Tibial nerve (tissue), 4 donors: ENCODE data around the gene SLC6A16. TPM values are rescaled to one million over a fixed set of nuclear protein-coding genes. Genes with fewer than 3 reads are reported as not detected.
"Not testable (repeated sequence)": the region's sequence is repeated elsewhere in the genome, so short reads cannot be mapped to it uniquely, and the experiment has no call there.

Experiments used
- DNase-seq, 2 donors: peaks; one replicate each; pipeline ENCODE4 v3.0.0-alpha.2; 2019; ENCODE audit warnings: low spot score in 2 of 2
- H3K27ac ChIP-seq, 4 donors: fragments of 200-600 bp; sonication (generic) in 3 of 4; one replicate each; pipeline ENCODE4 v1.5.1; 2017 to 2019; ENCODE audit warnings: mild to moderate bottlenecking in 1 of 4
- H3K27me3 ChIP-seq, 2 donors: fragments of 200-600 bp; sonication (generic) in 1 of 2; one replicate each; pipeline versions ENCODE4 v1.5.1 to v1.6.0; 2017 to 2019
- H3K36me3 ChIP-seq, 3 donors: fragments of 200-600 bp; sonication (generic); one replicate each; pipeline ENCODE4 v1.5.1; 2018 to 2019
- H3K4me1 ChIP-seq, 4 donors: fragments of 200-600 bp; sonication (generic) in 3 of 4; one replicate each; pipeline ENCODE4 v1.5.1; 2017 to 2019
- H3K4me3 ChIP-seq, 4 donors: fragments of 200-600 bp; sonication (generic) in 3 of 4; one replicate each; pipeline ENCODE4 v1.5.1; 2017 to 2019; ENCODE audit warnings: mild to moderate bottlenecking in 1 of 4, moderate library complexity in 1 of 4
- H3K9me3 ChIP-seq, 4 donors: fragments of 200-600 bp; sonication (generic) in 3 of 4; one replicate each; pipeline ENCODE4 v1.5.1; 2017 to 2019
- CTCF ChIP-seq, 5 experiments: fragments of 200-600 bp in 3 of 5; fragments of 450-650 bp in 2 of 5; sonication (generic) in 3 of 5; IDR thresholded peaks; one replicate each; pipeline ENCODE4 v1.5.1; 2016 to 2019; ENCODE audit warnings: antibody characterized with exemption in 5 of 5, mild to moderate bottlenecking in 3 of 5, moderate library complexity in 2 of 5
- EP300 ChIP-seq, 2 donors: sonication (generic); formaldehyde crosslinking; IDR thresholded peaks; one replicate each; pipeline ENCODE4 v1.6.1; 2017; ENCODE audit warnings: antibody characterized with exemption in 2 of 2, mild to moderate bottlenecking in 1 of 2
- POLR2A ChIP-seq, 2 donors: fragments of 450-650 bp; IDR thresholded peaks; one replicate each; pipeline ENCODE4 v1.6.1; 2017; ENCODE audit warnings: antibody characterized with exemption in 2 of 2, mild to moderate bottlenecking in 2 of 2, moderate library complexity in 2 of 2
- WGBS, 2 donors: methylation state at CpG; one replicate each; pipeline ENCODE4 v1.1.5; 2018; 5-methylcytosine and 5-hydroxymethylcytosine counted together
- total RNA-seq, 4 donors: library from RNA; depleted of rRNA; stranded (reverse); fragments of >200 nt; gene quantifications; one replicate each; pipeline ENCODE4 v1.1.0, GENCODE V29; 2016

Gene SLC6A16
- total RNA-seq, 4 donors from 2014 or later = 2.6 to 4.6 (median 3.4) TPM

- TF ChIP-seq CTCF (IDR thresholded peaks at IDR 0.05) (no peak), POLR2A (IDR thresholded peaks at IDR 0.05) (no peak), EP300 (IDR thresholded peaks at IDR 0.05) (no peak)
- no peak for DNase-seq
These were observed 9.9 kb downstream of the SLC6A16 start for GRCh38 chr19:49315111-49315510.

GRCh38 chr19:49309087-49309486, 15.9 kb downstream of the SLC6A16 start:
- 90 to 92% methylated on average over 6 of the region's 6 CpGs for WGBS, 2 donors
- no peak overlapping the region for H3K27ac ChIP-seq
- TF ChIP-seq POLR2A (IDR thresholded peaks at IDR 0.05) (no peak), CTCF (IDR thresholded peaks at IDR 0.05) (no peak), EP300 (IDR thresholded peaks at IDR 0.05) (no peak)

More at GRCh38 chr19:49315111-49315510, 9.9 kb downstream of the SLC6A16 start:
- Histone ChIP-seq H3K4me3 (no peak overlapping the region), H3K4me1 (no peaks in the 10 kb centered on the region), H3K27ac (no peak overlapping the region), H3K9me3 (peaks cover 0 to 18% (median 4%) of the 10 kb centered on the region in 4 donors), H3K27me3 (no peaks in the 10 kb centered on the region), H3K36me3 (peaks cover 0 to 15% (median 2%) of the 10 kb centered on the region in 3 donors)
- 43 to 68% methylated on average over 1 of the region's 1 CpG for WGBS, 2 donors

GRCh38 chr19:49306734-49307133, 18.3 kb downstream of the SLC6A16 start:
- H3K36me3 ChIP-seq = peaks cover 0 to 20% (median 0%) of the 10 kb centered on the region in 3 donors
- H3K27me3 ChIP-seq, DNase-seq, H3K4me3 ChIP-seq, H3K27ac ChIP-seq, H3K4me1 ChIP-seq, H3K9me3 ChIP-seq: not testable (repeated sequence)
- WGBS, 2 donors = 68 to 85% methylated on average over 7 of the region's 7 CpGs

More at GRCh38 chr19:49309087-49309486, 15.9 kb downstream of the SLC6A16 start:
- Histone ChIP-seq H3K4me3 (no peak overlapping the region), H3K27me3 (no peaks in the 10 kb centered on the region), H3K9me3 (no peaks in the 10 kb centered on the region), H3K36me3 (peaks cover 0 to 20% (median 0%) of the 10 kb centered on the region in 3 donors), H3K4me1 (no peaks in the 10 kb centered on the region)
- no peak for DNase-seq

GRCh38 chr19:49301866-49302252, 23.1 kb downstream of the SLC6A16 start:
- no peaks in the 10 kb centered on the region for H3K36me3 ChIP-seq
- no peak for DNase-seq
- H3K4me1 ChIP-seq = no peaks in the 10 kb centered on the region
- no peaks in the 10 kb centered on the region for H3K27me3 ChIP-seq
- H3K4me3 ChIP-seq = no peak overlapping the region
- H3K27ac ChIP-seq = no peak overlapping the region
- TF ChIP-seq POLR2A (IDR thresholded peaks at IDR 0.05) = no peak
- peaks cover 0 to 7% (median 0%) of the 10 kb centered on the region in 4 donors for H3K9me3 ChIP-seq
- 78 to 90% methylated on average over 5 of the region's 5 CpGs for WGBS, 2 donors

- H3K4me3 ChIP-seq = no peak overlapping the region
- TF ChIP-seq CTCF (IDR thresholded peaks at IDR 0.05) = peak; percentile 54 to 66 (median 64)
- TF ChIP-seq EP300 (IDR thresholded peaks at IDR 0.05) = no peak
- TF ChIP-seq POLR2A (IDR thresholded peaks at IDR 0.05) = no peak
- 23 to 26% methylated on average over 7 to 8 of the region's 8 CpGs for WGBS, 2 donors
These were observed 23.7 kb downstream of the SLC6A16 start for GRCh38 chr19:49301165-49301865.

GRCh38 chr19:49298653-49299052, 26.3 kb downstream of the SLC6A16 start:
- H3K4me1 ChIP-seq, H3K27me3 ChIP-seq, DNase-seq, H3K9me3 ChIP-seq, H3K27ac ChIP-seq, H3K36me3 ChIP-seq, H3K4me3 ChIP-seq: not testable (repeated sequence)
- 80 to 83% methylated on average over 3 of the region's 3 CpGs for WGBS, 2 donors

More at GRCh38 chr19:49301165-49301865, 23.7 kb downstream of the SLC6A16 start:
- no peaks in the 10 kb centered on the region for H3K27me3 ChIP-seq
- no peaks in the 10 kb centered on the region for H3K36me3 ChIP-seq
- no peaks in the 10 kb centered on the region for H3K4me1 ChIP-seq
- H3K9me3 ChIP-seq = peaks cover 0 to 7% (median 0%) of the 10 kb centered on the region in 4 donors
- no peak overlapping the region for H3K27ac ChIP-seq
- DNase-seq = peak; percentile 40 to 68
